HCT116 (cell line): ENCODE data around the gene CCDC146. TPM values are rescaled to one million over a fixed set of nuclear protein-coding genes. Genes with fewer than 3 reads are reported as not detected.
"Not testable (repeated sequence)": the region's sequence is repeated elsewhere in the genome, so short reads cannot be mapped to it uniquely, and the experiment has no call there.

Experiments used
- ATAC-seq: fragments of 200-7000 bp; cut with Tn5 transposase; 2 replicates; pipeline ENCODE4 v1.9.1; 2020; ENCODE audit warnings: mild to moderate bottlenecking, moderate library complexity
- BruUV-seq: library from RNA; stranded (reverse); fragments of 400-500 nt; replicated peaks from 2 replicates; lab custom pipeline; 2021; lab: Mats Ljungman, UMichigan
- CTCF ChIA-PET: fragments of 300-600 bp; sonication (Branson Sonifier 250); formaldehyde crosslinking; loops from one replicate; lab custom pipeline; 2021; ENCODE audit warnings: antibody characterized with exemption; lab: Charles Lee
- POLR2A ChIA-PET: fragments of 300-600, 350-600 bp; sonication (Branson Sonifier 250); formaldehyde crosslinking; loops from one replicate; lab custom pipeline; 2021; ENCODE audit warnings: antibody characterized with exemption; lab: Charles Lee
- RAD21 ChIA-PET, 2 experiments: fragments of 300-600 bp; sonication (Branson Sonifier 250); formaldehyde crosslinking; loops; one replicate each; lab custom pipeline; 2023; ENCODE audit warnings: low total read pairs in 2 of 2; ENCODE audit not compliant: uncharacterized antibody in 2 of 2, unreplicated experiment in 2 of 2, low non-redundant PET in 1 of 2; lab: Charles Lee
- DNase-seq: peaks from one replicate; pipeline ENCODE4 v3.0.0-alpha.2; 2010; ENCODE audit warnings: low read depth, low spot score
- H2AFZ ChIP-seq: fragments of 200-600 bp; shearing (Covaris generic), sonication (generic); 2 replicates; pipeline ENCODE4 v1.6.1; 2017; ENCODE audit warnings: low read depth, mixed run types, mixed read lengths, antibody characterized with exemption, low read length; ENCODE audit not compliant: poor library complexity, severe bottlenecking
- H3K27ac ChIP-seq: 2 replicates; pipeline ENCODE4 v1.5.1; 2012; ENCODE audit warnings: low read depth, low read length
- H3K27me3 ChIP-seq: fragments of 200-600 bp; sonication (generic); 2 replicates; pipeline ENCODE4 v1.6.1; 2016; ENCODE audit warnings: mixed run types, low read length, mixed read lengths; ENCODE audit not compliant: insufficient read depth
- H3K36me3 ChIP-seq, 2 experiments: fragments of 200-500 bp in 1 of 2; fragments of 200-600 bp in 1 of 2; sonication (Bioruptor generic) in 1 of 2; sonication (generic) in 1 of 2; 2 replicates each; pipeline versions ENCODE4 v1.5.1 to v1.6.1; 2014 to 2016; ENCODE audit warnings: low read length in 2 of 2, inconsistent platforms in 1 of 2, mixed read lengths in 1 of 2, mixed run types in 1 of 2; ENCODE audit not compliant: insufficient read depth in 2 of 2, control insufficient read depth in 1 of 2
- H3K4me1 ChIP-seq, 2 experiments: fragments of 200-600 bp in 1 of 2; sonication (generic) in 1 of 2; 2 replicates each; pipeline versions ENCODE4 v1.5.1 to v1.6.1; 2012 to 2017; ENCODE audit warnings: low read length in 2 of 2, inconsistent platforms in 1 of 2, mild to moderate bottlenecking in 1 of 2, mixed read lengths in 1 of 2, mixed run types in 1 of 2, moderate library complexity in 1 of 2; ENCODE audit not compliant: insufficient read depth in 2 of 2, control insufficient read depth in 1 of 2
- H3K4me2 ChIP-seq: fragments of 200-600 bp; sonication (generic); 2 replicates; pipeline ENCODE4 v1.6.1; 2017; ENCODE audit warnings: mixed run types, low read length, mixed read lengths
- H3K4me3 ChIP-seq, 2 experiments: fragments of 200-600 bp in 1 of 2; sonication (generic) in 1 of 2; replicated peaks in 1 of 2; 2 replicates each; pipeline ENCODE4 v1.5.1; 2011 to 2016; ENCODE audit warnings: low read length in 2 of 2, control low read depth in 1 of 2, low read depth in 1 of 2, mild to moderate bottlenecking in 1 of 2, mixed read lengths in 1 of 2, mixed run types in 1 of 2
- H3K79me2 ChIP-seq: fragments of 200-600 bp; sonication (generic); 2 replicates; pipeline ENCODE4 v1.6.1; 2017; ENCODE audit warnings: mild to moderate bottlenecking, mixed run types, low read length, moderate library complexity, mixed read lengths; ENCODE audit not compliant: insufficient read depth
- H3K9ac ChIP-seq: fragments of 200-600 bp; sonication (generic); 2 replicates; pipeline ENCODE4 v1.6.1; 2016; ENCODE audit warnings: low read length, mixed read lengths
- H3K9me2 ChIP-seq: fragments of 200-600 bp; sonication (generic), shearing (Covaris generic); 2 replicates; pipeline ENCODE4 v1.6.1; 2017; ENCODE audit warnings: mixed run types, mild to moderate bottlenecking, moderate library complexity; ENCODE audit not compliant: insufficient read depth
- H3K9me3 ChIP-seq, 2 experiments: fragments of 200-500 bp in 1 of 2; fragments of 200-600 bp in 1 of 2; sonication (Bioruptor generic) in 1 of 2; sonication (generic) in 1 of 2; 2 replicates each; pipeline ENCODE4 v1.6.1; 2014 to 2017; ENCODE audit warnings: low read length in 2 of 2, mixed read lengths in 2 of 2, inconsistent platforms in 1 of 2, low read depth in 1 of 2, mild to moderate bottlenecking in 1 of 2, mixed run types in 1 of 2, moderate library complexity in 1 of 2; ENCODE audit not compliant: control insufficient read depth in 1 of 2, insufficient read depth in 1 of 2
- H4K20me1 ChIP-seq: fragments of 200-600 bp; sonication (generic), shearing (Covaris generic); 2 replicates; pipeline ENCODE4 v1.6.1; 2017; ENCODE audit warnings: mixed run types, mild to moderate bottlenecking, moderate library complexity; ENCODE audit not compliant: insufficient read depth
- CTCF ChIP-seq, 3 experiments: fragments of 200-600 bp in 1 of 3; sonication (generic) in 1 of 3; IDR thresholded peaks in 2 of 3; conservative IDR thresholded peaks in 1 of 3; 2 replicates each; pipeline ENCODE4 v1.5.1; 2012 to 2017; ENCODE audit warnings: low read depth in 2 of 3, low read length in 2 of 3, antibody characterized with exemption in 1 of 3, borderline replicate concordance in 1 of 3, control low read depth in 1 of 3, mild to moderate bottlenecking in 1 of 3, mixed read lengths in 1 of 3, mixed run types in 1 of 3, moderate library complexity in 1 of 3; ENCODE audit not compliant: insufficient read depth in 1 of 3
- POLR2AphosphoS5 ChIP-seq: IDR thresholded peaks from 2 replicates; pipeline ENCODE4 v1.6.1; 2011; ENCODE audit warnings: mild to moderate bottlenecking, low read depth, low read length, moderate library complexity
- SP1 ChIP-seq: IDR thresholded peaks from 2 replicates; pipeline ENCODE4 v1.6.1; 2012; ENCODE audit warnings: low read depth
- ZNF274 ChIP-seq: fragments of 200-500 bp; sonication (Bioruptor generic); IDR thresholded peaks from 2 replicates; pipeline ENCODE4 v1.6.1; 2014; ENCODE audit warnings: mild to moderate bottlenecking, low read depth, low read length, inconsistent platforms
- intact Hi-C: fragments of 100-400 bp; cut with micrococcal nuclease; formaldehyde crosslinking; loops from 2 replicates; pipeline ENCODE4 v1.10.0; 2022
- total RNA-seq: library from RNA; stranded (reverse); gene quantifications from one replicate; pipeline ENCODE4 v1.2.1, GENCODE V29; 2021; ENCODE audit not compliant: unreplicated experiment

CCDC146 gene
- total RNA-seq, 1 experiment from 2014 or later: 6.3 TPM

GRCh38 chr7:77157446-77157845 is 35.0 kb downstream of the CCDC146 start:
- no TSS peak for BruUV-seq

DNA sequence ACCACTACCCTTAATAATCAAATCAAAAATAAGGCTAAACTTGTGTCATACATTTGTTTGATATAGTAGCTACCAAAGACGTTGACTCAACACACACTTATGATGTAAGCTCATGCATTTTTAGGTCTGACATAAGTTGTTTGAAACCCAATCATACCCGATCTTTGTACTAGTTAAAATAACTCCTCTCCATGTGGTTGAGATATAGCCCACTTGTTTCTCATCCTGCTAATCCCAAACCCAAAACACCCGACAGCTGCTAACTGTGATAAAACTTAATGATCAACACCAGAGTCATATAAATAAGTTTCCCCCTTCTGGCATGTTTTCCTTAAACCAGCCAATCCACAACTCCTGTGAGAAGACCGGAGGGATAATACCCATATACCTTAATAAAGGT is 48.7 kb downstream of the CCDC146 start:
- CTCF ChIA-PET, RAD21 ChIA-PET, H3K9ac ChIP-seq, H3K79me2 ChIP-seq, H3K27me3 ChIP-seq, H3K9me2 ChIP-seq, POLR2A ChIA-PET, H3K9me3 ChIP-seq, H3K36me3 ChIP-seq, H2AFZ ChIP-seq, H3K4me2 ChIP-seq, ATAC-seq, H3K4me1 ChIP-seq, DNase-seq, H3K4me3 ChIP-seq, H4K20me1 ChIP-seq, intact Hi-C loops, H3K27ac ChIP-seq, BruUV-seq: not testable (repeated sequence)

More at GRCh38 chr7:77157446-77157845, 35.0 kb downstream of the CCDC146 start:
- no peak for DNase-seq
- no peak for TF ChIP-seq ZNF274
- TF ChIP-seq POLR2AphosphoS5: no peak
- no peak for TF ChIP-seq SP1
- TF ChIP-seq CTCF (IDR thresholded peaks at IDR 0.05 in 2 of 3, conservative IDR thresholded peaks at IDR 0.05 in 1 of 3; ENCODE audit: borderline replicate concordance in 1 of 3, insufficient read depth in 1 of 3, low read depth in 2 of 3, low read length in 2 of 3): no peak
- Histone ChIP-seq H3K9ac (no peak overlapping the region), H3K36me3 (no peaks in the 10 kb centered on the region), H3K4me2 (no peak overlapping the region; the same call in 1 of the 2 replicates), H3K9me2 (no peaks in the 10 kb centered on the region), H3K9me3 (no peaks in the 10 kb centered on the region), H4K20me1 (no peaks in the 10 kb centered on the region), H3K4me3 (no peak overlapping the region), H2AFZ (no peak overlapping the region), H3K27me3 (no peaks in the 10 kb centered on the region), H3K4me1 (peaks cover 0 to 5% of the 10 kb centered on the region in 2 experiments; a peak in 2 of 4 replicates), H3K27ac (no peak overlapping the region), H3K79me2 (no peaks in the 10 kb centered on the region)
- intact Hi-C loops: no loop called here
- no peak for ATAC-seq
- POLR2A ChIA-PET: no interaction called here
- RAD21 ChIA-PET: no interaction called here
- CTCF ChIA-PET: no interaction called here

DNA sequence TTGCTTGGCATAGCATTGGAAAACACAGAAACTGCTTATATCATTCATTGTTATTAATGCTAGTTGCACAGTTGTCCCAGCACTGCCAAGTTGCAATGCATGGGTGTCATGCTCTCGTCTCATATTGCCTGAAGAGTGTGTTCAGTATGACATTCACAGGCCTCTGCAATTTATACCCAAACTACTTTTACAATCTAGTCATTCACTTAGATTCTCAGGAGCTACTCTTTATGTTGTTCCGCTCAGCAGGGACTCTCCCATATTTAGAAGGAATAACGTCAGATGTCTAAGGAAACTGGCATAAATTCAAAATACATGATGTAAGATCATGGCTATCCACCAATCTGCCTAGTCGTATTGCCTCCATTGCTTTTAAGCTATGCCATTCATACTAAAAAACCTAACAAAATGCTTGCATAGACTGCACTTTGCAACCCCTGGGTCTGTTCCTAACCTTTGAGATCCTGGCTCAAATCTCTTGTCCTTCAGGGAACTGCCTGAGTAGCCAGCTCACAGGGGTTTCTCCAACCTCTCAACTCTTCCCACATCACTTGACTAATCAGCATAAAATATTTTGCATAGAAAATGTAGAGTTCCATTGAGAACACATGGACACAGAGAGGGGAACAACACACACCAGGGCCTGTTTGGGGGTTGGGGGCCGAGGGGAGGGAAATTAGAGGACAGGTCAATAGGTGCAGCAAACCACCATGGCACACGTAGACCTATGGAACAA is 50.2 kb downstream of the CCDC146 start:
- DNase-seq, H3K4me3 ChIP-seq, H4K20me1 ChIP-seq, BruUV-seq, H3K4me2 ChIP-seq, H3K27me3 ChIP-seq, ATAC-seq, H3K9me2 ChIP-seq, RAD21 ChIA-PET, CTCF ChIA-PET, H3K27ac ChIP-seq, H3K4me1 ChIP-seq, POLR2A ChIA-PET, H2AFZ ChIP-seq, H3K36me3 ChIP-seq, intact Hi-C loops, H3K9ac ChIP-seq, H3K9me3 ChIP-seq, H3K79me2 ChIP-seq: not testable (repeated sequence)
